NCI-H526 treated with DMSO at 0.1 percent for 48 hours (cell line): ENCODE results near the gene NDUFS2.
"Not testable (repeated sequence)": the region's sequence is repeated elsewhere in the genome, so short reads cannot be mapped to it uniquely, and the experiment has no call there.

Experiments
- DNase-seq: peaks from one replicate; lab custom pipeline; 2025; lab: John Stamatoyannopoulos, UW

NDUFS2 gene

GRCh38 chr1:161255302-161255701 lies 53.1 kb downstream of the NDUFS2 start:
- DNase-seq: not testable (repeated sequence)

GRCh38 chr1:161255955-161256520 lies 53.9 kb downstream of the NDUFS2 start:
- DNase-seq: not testable (repeated sequence)

GRCh38 chr1:161257109-161257508 lies 54.9 kb downstream of the NDUFS2 start:
- not testable (repeated sequence) for DNase-seq

- peak; percentile 92 for DNase-seq
These were observed 56.5 kb downstream of the NDUFS2 start, which contains the start of gene PCP4L1 for GRCh38 chr1:161258439-161259344. TSS of gene PCP4L1 (plus strand) at chr1:161258745. CDS start at chr1:161258975, 230 bp downstream.

- DNase-seq: no peak
These were observed 57.2 kb downstream of the NDUFS2 start for GRCh38 chr1:161259345-161259702.

- DNase-seq: no peak
These were observed 57.6 kb downstream of the NDUFS2 start for GRCh38 chr1:161259765-161260164.

- DNase-seq: no peak
These were observed 58.5 kb downstream of the NDUFS2 start for GRCh38 chr1:161260376-161261260.

- DNase-seq: no peak
These were observed 59.4 kb downstream of the NDUFS2 start for GRCh38 chr1:161261261-161262235.
